A549 treated with Hydrocortisone at 1 μM for 4 hours (cell line): ENCODE measurements around the gene DUSP6. TPM values are rescaled to one million over a fixed set of nuclear protein-coding genes. Genes with fewer than 3 reads are reported as not detected.

Experiments used
- total RNA-seq: library from RNA; stranded (reverse); fragments of 200-300 nt; extraction: Qiagen RNA extraction; gene quantifications from 5 replicates; pipeline ENCODE4 v1.2.3, GENCODE V29; 2022

The DUSP6 gene, protein sequence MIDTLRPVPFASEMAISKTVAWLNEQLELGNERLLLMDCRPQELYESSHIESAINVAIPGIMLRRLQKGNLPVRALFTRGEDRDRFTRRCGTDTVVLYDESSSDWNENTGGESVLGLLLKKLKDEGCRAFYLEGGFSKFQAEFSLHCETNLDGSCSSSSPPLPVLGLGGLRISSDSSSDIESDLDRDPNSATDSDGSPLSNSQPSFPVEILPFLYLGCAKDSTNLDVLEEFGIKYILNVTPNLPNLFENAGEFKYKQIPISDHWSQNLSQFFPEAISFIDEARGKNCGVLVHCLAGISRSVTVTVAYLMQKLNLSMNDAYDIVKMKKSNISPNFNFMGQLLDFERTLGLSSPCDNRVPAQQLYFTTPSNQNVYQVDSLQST
- 10.8 to 16.5 TPM (median 11.3 TPM) in 5 replicates for total RNA-seq

DNA sequence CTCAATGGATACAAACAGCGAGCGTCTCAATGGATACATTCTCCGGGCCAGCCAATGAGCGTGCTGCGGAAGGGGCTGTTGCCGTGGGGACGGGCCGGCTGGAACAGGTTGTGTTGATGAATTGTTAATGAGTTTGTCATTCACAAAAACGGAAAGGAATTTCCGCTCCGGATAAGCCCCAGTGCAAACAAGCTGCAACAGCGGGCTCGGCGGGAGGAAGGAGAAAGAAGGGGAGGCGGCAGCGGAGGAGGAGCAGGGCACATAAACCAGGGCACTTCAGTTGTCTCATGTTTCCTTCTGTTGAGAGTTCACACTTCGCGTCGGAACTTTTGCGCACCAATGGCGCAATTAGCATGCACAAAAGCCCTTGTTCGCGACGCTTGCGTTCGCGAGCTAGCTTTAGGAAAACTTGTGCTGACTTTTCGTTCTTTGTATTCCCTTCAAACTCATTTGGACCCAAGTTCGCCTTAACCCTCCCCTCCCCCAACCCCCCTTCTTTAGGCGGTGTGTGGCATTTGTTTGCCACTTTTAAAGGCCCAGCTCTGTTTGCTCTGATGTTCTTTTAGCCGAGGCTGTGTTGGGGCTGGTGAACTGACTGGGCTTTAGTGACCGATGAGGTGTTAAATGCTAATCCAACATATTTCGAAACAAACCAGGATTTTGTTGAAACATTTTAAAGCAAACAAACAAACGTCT is at the start of gene DUSP6:
Gene DUSP6, minus strand, starts transcription at position 10 of the 696 bp plus-strand sequence. CDS start 462 bp downstream, outside the sequence.

Other genes with a start within 250 kb of the DUSP6 start
- gene GALNT4, start 172.3 kb upstream of the DUSP6 start, total RNA-seq: 10.6 to 19.4 TPM (median 14.9 TPM) in 5 replicates
- 17.2 to 23.9 TPM (median 21.9 TPM) in 5 replicates for gene POC1B, start 173.5 kb upstream of the DUSP6 start, total RNA-seq